ENCODE results near the gene ADSS1.

DNA sequence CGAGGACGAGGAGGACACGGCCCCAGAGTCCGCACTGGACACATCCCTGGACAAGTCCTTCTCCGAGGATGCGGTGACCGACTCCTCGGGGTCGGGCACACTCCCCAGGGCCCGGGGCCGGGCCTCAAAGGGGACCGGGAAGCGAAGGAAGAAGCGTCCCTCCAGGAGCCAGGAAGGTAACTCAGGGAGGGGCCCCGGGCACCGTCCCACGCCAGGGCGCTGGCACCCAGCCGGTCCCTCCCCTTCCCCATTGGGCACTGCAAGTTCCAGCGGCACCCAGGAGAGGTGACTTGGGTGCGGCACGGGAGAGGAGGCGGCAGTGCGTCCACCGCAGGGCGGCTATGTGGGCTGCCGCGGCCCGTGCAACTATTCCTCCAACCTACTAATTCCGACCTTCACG, 9.3 kb upstream of the ADSS1 start:
- TF ChIP-seq, protein P1, sequence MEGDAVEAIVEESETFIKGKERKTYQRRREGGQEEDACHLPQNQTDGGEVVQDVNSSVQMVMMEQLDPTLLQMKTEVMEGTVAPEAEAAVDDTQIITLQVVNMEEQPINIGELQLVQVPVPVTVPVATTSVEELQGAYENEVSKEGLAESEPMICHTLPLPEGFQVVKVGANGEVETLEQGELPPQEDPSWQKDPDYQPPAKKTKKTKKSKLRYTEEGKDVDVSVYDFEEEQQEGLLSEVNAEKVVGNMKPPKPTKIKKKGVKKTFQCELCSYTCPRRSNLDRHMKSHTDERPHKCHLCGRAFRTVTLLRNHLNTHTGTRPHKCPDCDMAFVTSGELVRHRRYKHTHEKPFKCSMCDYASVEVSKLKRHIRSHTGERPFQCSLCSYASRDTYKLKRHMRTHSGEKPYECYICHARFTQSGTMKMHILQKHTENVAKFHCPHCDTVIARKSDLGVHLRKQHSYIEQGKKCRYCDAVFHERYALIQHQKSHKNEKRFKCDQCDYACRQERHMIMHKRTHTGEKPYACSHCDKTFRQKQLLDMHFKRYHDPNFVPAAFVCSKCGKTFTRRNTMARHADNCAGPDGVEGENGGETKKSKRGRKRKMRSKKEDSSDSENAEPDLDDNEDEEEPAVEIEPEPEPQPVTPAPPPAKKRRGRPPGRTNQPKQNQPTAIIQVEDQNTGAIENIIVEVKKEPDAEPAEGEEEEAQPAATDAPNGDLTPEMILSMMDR (IDR thresholded peaks at IDR 0.05; ENCODE audit: poor library complexity) = no peak
- TF ChIP-seq EZH2 (IDR thresholded peaks at IDR 0.05; ENCODE audit: borderline replicate concordance) (no peak), EZH2phosphoT487 (IDR thresholded peaks at IDR 0.05; ENCODE audit: low read depth, severe bottlenecking, unreplicated experiment) (no peak)

Data from hepatocyte (in vitro differentiated cells).